GM21723 (cell line): Measurements from ENCODE around the gene RAB1A.
A peak's percentile ranks its signal among the peaks of the same experiment; 100 is the strongest.
"Not testable (repeated sequence)": the region's sequence is repeated elsewhere in the genome, so short reads cannot be mapped to it uniquely, and the experiment has no call there.

Source experiments
- ATAC-seq: cut with Tn5 transposase; IDR thresholded peaks from one replicate; pipeline ENCODE4 v1.9.1; 2021; ENCODE audit warnings: mild to moderate bottlenecking, moderate library complexity; ENCODE audit not compliant: unreplicated experiment

Gene RAB1A

DNA sequence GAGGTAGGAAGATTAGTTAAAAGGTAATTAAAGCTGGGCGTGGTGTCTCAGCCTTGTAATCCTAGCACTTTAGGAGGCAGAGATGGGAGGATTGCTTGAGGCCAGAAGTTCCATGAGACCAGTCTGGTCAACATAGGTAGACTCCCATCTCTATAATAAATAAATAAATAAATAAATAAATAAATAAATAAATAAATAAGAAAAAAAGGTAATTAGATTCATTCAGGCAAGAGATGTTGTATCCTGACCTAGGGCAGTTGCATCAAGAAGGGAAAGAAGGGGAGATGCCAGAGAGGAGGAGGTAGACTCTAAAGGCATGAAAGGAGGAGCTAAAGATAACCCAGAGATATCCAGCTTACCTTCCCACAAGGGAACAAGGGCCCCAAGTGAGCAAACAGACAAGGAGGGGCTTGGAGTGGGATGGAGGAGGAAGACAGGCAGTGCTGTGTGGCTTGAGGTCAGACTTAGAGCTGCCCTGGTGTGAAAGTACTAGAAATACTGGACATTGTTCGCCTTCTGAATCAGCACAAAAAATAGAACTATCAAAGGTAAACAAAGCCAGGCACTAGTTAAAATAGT, 7.4 kb upstream of the RAB1A start:
- ATAC-seq = no peak

DNA sequence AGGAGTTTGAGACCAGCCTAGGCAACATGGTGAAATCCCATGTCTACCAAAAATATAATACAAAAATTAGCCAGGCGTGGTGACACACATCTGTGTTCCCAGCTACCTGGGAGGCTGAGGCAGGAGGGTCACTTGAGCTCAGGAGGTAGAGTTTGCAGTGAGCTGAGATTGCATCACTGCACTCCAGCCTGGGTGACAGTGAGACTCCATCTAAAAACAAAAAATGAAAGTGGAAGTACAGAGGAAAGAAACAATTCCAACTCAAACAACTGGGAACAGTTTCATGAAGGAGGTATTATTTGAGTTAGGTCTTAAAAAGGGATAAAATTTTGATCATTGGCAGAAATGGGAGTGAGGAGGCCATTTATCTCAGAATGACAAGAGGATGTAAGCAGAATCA, 6.3 kb upstream of the RAB1A start:
- ATAC-seq = no peak

DNA sequence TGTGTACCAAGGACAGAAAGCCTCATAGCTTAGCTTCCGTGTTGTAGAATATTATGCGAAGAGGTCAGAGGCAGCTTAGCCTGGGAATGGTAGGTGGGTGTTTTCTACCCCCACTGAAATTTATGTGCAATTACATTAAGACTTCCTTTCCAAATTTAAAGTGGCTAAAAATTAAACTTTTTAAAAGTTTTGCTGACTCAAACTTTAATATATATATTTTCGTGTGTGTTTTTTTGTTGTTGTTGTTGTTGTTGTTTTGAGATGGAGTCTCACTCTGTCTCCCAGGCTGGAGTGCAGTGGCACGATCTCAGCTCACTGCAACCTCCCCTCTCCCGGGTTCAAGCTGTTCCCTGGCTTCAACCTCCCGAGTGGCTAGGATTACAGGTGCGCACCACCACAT, 4.3 kb upstream of the RAB1A start:
- no peak for ATAC-seq

DNA sequence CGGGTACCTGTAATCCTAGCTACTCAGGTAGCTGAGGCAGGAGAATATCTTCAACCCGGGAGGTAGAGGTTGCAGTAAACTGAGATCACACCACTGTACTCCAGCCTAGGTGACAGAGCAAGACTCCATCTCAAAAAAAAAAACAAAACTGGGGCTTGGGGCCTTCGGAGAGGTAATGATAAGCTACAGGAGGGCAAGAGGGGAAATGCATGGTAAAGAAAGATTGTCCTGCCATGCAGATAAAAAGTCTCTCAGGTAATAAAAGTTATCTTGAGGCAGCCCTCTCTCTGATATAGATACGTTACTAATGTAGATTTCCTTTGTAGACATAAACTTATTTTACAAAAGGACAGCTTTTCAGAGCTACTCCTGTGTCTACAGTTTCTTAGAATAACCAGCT, 3.7 kb upstream of the RAB1A start:
- ATAC-seq = no peak

DNA sequence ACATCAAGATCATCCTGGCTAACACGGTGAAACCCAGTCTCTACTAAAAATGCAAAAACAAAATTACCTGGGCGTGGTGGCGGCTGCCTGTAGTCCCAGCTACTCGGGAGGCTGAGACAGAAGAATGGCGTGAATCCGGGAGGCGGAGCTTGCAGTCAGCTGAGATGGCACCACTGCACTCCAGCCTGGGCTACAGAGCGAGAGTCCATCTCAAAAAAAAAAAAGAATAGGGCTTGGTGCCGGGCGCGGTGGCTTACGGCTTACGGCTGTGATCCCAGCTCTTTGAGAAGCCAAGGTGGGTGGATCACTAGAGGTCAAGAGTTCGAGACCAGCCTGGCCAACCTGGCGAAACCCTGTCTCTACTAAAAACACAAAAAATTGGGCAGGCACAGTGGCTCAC, 3.0 kb upstream of the RAB1A start:
- ATAC-seq = not testable (repeated sequence)

DNA sequence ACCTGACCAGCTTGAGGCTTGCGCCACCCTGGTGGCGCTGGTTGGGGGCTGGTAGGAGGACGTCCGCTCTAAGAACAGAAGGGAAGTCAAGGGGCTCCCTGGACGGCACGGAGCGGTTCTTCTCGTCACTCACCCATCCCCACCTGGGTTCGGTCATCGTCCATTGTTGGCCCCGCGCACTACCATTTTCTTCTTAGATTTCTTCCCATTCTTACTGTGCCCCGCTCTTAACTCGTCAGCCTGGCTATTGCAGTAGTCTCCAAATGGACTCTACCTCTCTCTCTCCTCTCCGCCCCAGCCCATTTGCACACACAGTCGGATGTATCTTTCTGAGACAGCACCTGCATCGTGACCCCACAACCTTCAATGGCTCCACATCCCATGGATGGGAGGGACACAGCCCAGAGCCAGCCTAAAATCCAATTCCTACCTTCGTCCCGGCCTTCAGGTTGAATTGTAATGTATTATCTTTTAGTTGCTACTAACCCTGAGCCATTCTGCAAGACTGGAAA, 814 bp upstream of the RAB1A start:
- peak; percentile 41 for ATAC-seq

- ATAC-seq = peak; percentile 6
These were observed 550 bp downstream of the RAB1A start for GRCh38 chr2:65129286-65129825.

- no peak for ATAC-seq
These were observed 1.4 kb downstream of the RAB1A start for GRCh38 chr2:65128297-65129190.

DNA sequence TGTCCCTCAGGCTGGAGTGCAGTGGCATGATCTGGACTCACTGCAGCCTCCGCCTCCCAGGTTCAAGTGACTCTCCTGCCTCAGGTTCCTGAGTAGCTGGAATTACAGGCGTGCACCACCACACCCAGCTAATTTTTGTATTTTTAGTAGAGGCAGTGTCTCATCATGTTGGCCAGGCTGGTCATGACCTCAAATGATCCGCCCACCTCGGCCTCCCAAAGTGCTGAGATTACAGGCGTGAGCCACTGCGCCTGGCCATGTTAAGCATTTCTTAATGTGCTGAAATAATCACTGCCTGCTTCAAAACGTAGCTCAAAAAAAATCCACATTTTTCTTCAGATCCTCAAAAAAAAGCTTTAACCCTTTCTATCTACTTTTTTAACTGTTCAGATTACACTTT, 4.4 kb downstream of the RAB1A start:
- not testable (repeated sequence) for ATAC-seq

- no peak for ATAC-seq
These were observed 7.6 kb downstream of the RAB1A start for GRCh38 chr2:65122313-65122712.

DNA sequence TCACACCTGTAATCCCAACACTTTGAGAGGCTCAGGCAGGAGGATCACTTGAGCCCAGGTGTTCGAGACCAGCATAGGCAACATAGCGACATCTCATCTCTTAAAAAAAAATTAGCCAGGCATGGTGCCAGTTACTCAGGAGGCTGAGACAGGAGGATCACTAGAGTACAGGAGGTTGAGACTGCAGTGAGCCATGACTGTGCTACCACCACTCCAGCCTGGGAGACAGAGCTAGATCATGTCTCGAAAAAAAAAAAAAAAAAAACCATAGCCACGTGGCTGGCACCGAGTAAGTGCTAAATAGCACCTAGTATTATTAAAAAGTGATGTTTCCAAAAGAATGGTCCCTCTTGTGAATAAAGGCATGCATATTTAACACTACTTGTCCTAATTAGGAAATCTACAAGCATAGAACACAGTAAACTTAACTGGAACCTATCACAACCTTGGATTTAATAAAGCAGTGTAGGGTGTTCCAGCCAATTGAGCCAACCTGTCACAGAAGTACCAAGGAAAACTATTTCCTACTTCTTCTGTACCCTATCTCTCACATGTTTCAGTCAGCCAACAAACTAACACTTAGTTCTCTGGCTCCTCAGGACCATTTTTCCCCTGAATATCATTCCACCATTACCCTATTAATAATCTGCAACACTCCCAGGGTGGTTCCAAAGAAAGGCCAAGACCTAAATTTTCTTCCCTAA, 8.8 kb downstream of the RAB1A start:
- no peak for ATAC-seq

DNA sequence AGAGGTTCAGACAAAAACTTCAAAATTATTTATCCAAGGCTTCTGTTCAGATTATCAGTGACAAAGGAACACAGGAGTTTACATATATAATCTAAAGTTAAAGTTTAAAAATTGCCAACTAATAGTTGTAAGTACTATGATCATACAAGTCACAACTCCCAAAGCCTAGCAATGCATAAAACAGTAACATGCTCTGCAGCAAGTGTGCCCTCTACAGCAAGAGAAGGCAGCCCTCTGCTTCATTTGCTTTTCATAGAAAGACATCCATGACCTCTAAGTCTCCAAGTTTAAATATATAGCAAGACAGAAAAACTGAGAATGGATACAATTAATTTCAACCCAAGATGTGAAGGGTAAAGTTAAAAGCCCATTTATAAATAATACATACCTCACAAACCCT, 13.3 kb downstream of the RAB1A start:
- no peak for ATAC-seq

DNA sequence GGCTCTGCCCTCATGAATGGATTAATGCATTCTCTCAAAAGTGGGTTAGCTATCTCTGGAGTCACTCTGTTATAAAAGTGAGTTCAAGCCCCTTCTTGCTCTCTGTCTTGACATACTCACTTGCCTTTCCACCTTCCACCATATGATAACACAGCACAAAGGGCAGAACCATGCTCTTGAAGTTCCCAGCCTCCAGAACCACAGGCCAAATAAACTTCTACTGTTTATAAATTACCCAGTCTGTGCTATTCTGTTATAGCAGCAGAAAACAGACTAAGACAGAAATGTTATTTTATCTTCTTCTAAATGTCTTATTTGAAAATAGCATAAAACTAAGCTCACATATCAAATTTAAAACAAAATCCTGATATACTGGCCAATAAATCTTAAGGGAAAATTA, 15.0 kb downstream of the RAB1A start:
- ATAC-seq = no peak

GRCh38 chr2:65113816-65114215, 16.1 kb downstream of the RAB1A start:
- ATAC-seq = no peak

- no peak for ATAC-seq
These were observed 16.7 kb downstream of the RAB1A start for GRCh38 chr2:65113229-65113628.

DNA sequence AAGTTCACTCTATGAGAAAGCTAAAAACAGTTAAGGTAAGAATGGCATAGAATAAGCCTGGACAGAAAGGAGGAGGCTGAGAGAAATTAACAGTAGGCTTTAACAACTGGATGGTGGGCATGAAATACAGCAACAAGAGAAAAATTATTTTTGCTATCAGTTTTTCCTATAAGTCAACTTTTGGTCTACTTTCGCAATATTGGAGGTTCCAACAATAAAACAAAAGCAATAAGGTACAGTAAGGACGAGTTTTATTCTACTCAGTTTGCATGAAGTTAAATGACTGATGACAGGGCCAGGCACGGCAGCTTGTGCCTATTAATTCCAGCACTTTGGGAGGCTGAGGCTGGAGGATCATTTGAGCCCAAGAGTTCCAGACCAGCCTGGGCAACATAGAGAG, 17.3 kb downstream of the RAB1A start:
- ATAC-seq = no peak

- ATAC-seq = no peak
These were observed 21.1 kb downstream of the RAB1A start for GRCh38 chr2:65108780-65109179.

GRCh38 chr2:65107530-65107929, 22.4 kb downstream of the RAB1A start:
- no peak for ATAC-seq

GRCh38 chr2:65103013-65103715, 26.7 kb downstream of the RAB1A start:
- ATAC-seq = no peak

GRCh38 chr2:65101071-65101470, 28.8 kb downstream of the RAB1A start:
- ATAC-seq = no peak

- ATAC-seq = no peak
These were observed 31.2 kb downstream of the RAB1A start for GRCh38 chr2:65098741-65099140.
